Measurements from ENCODE around the gene RAB3IL1. TPM values are rescaled to one million over a fixed set of nuclear protein-coding genes. Genes with fewer than 3 reads are reported as not detected.

Gene RAB3IL1
- polyA plus RNA-seq, 3 donors = 0.13 TPM; not detected in 2

- Histone ChIP-seq H3K36me3 (replicated peaks in 1 of 2; ENCODE audit: control insufficient read depth in 1 of 2, insufficient read depth in 2 of 2, low read length in 2 of 2) (peaks cover 18 to 39% of the 10 kb centered on the region in 2 donors), H3K27me3 (ENCODE audit: control insufficient read depth in 2 of 2, insufficient read depth in 2 of 2, low read length in 2 of 2) (no peaks in the 10 kb centered on the region), H3K4me2 (replicated peaks; ENCODE audit: extremely low read depth, low read length, poor library complexity, severe bottlenecking) (peak overlapping the region; percentile 77), H4K20me1 (ENCODE audit: insufficient read depth, low read length) (peaks cover 7% of the 10 kb centered on the region), H3K4me1 (ENCODE audit: control insufficient read depth in 1 of 2, insufficient read depth in 2 of 2, low read length in 2 of 2) (peaks cover 38 to 54% of the 10 kb centered on the region in 2 donors), H3K79me2 (ENCODE audit: insufficient read depth, low read length) (peaks cover 20% of the 10 kb centered on the region), H3K27ac (ENCODE audit: low read depth in 1 of 2, low read length in 2 of 2) (peak overlapping the region; percentile 91 to 95), H3K9ac (ENCODE audit: insufficient read depth, low read length, poor library complexity, severe bottlenecking) (peak overlapping the region; percentile 89), H3K4me3 (replicated peaks in 1 of 3; ENCODE audit: low read depth in 2 of 3, low read length in 3 of 3) (peak overlapping the region; percentile 48 to 77 (median 70)), H3K9me3 (replicated peaks in 1 of 2; ENCODE audit: control insufficient read depth in 1 of 2, insufficient read depth in 1 of 2, low read length in 2 of 2) (no peaks in the 10 kb centered on the region), H2AFZ (ENCODE audit: insufficient read depth, low read depth, low read length, poor library complexity, severe bottlenecking) (peak overlapping the region; percentile 42)
- TF ChIP-seq CTCF (IDR thresholded peaks at IDR 0.05) = no peak
- DNase-seq = peak in 1 of 3 donors; percentile 39
- H3K4me3 Mint-ChIP-seq = peak overlapping the region; percentile 82 to 86
- H3K4me1 Mint-ChIP-seq = peaks cover 47% of the 10 kb centered on the region
- H3K27me3 Mint-ChIP-seq (ENCODE audit: low read depth in 3 of 3) = peaks cover 0 to 3% (median 1%) of the 10 kb centered on the region in 3 donors
- H3K9me3 Mint-ChIP-seq = peaks cover 0 to 3% (median 0%) of the 10 kb centered on the region in 7 donors
- intact Hi-C loops (cut with micrococcal nuclease) = loop anchor here (1.0 to 5.0 kb wide), 2 partner anchors 9 to 148 kb away; no protein-coding TSS in a partner anchor
- H3K36me3 Mint-ChIP-seq = peaks cover 37 to 52% of the 10 kb centered on the region in 2 donors
- peak overlapping the region; percentile 91 to 98 (median 96) for H3K27ac Mint-ChIP-seq
- 12% methylated on average over 54 of the region's 56 CpGs for WGBS (ENCODE audit: insufficient coverage)
Observed at GRCh38 chr11:61955422-61956135, 38.2 kb upstream of the RAB3IL1 start.

DNA sequence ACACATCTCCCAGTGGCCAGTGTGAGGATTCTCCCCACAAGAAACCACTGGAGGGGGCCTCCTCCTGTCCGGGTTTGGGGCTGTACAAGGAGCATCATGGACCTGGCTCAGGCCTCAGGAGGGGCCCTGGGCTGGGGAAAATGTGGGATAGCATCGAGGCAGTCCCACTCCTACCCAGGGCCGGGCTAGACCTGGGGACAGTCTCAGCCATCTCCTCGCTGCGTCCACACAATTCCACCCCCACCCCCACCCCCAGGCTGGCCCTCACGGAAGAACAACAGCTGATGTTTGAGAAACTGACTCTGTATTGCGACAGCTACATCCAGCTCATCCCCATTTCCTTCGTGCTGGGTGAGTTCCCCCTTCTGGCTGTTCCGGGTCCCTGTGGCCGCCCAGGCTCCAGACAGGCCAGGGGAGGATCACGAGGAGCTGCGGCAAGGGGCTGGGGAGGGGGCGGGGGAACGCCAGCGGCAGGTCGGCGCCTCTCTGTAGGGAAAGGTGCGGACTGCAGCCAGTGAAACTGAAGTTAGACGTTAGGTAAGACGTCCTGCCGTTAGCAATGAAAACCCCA is 37.6 kb upstream of the RAB3IL1 start:
- Histone ChIP-seq H3K79me2 (ENCODE audit: insufficient read depth, low read length) (peaks cover 20% of the 10 kb centered on the region), H3K36me3 (replicated peaks in 1 of 2; ENCODE audit: control insufficient read depth in 1 of 2, insufficient read depth in 2 of 2, low read length in 2 of 2) (peaks cover 18 to 33% of the 10 kb centered on the region in 2 donors), H2AFZ (ENCODE audit: insufficient read depth, low read depth, low read length, poor library complexity, severe bottlenecking) (peak overlapping the region; percentile 67), H3K4me1 (ENCODE audit: control insufficient read depth in 1 of 2, insufficient read depth in 2 of 2, low read length in 2 of 2) (peaks cover 40 to 53% of the 10 kb centered on the region in 2 donors), H3K4me3 (replicated peaks in 1 of 3; ENCODE audit: low read depth in 2 of 3, low read length in 3 of 3) (peak overlapping the region; percentile 48 to 77 (median 70)), H3K9me3 (replicated peaks in 1 of 2; ENCODE audit: control insufficient read depth in 1 of 2, insufficient read depth in 1 of 2, low read length in 2 of 2) (no peaks in the 10 kb centered on the region), H3K27me3 (ENCODE audit: control insufficient read depth in 2 of 2, insufficient read depth in 2 of 2, low read length in 2 of 2) (no peaks in the 10 kb centered on the region), H3K4me2 (replicated peaks; ENCODE audit: extremely low read depth, low read length, poor library complexity, severe bottlenecking) (peak overlapping the region; percentile 77), H3K9ac (ENCODE audit: insufficient read depth, low read length, poor library complexity, severe bottlenecking) (peak overlapping the region; percentile 89), H4K20me1 (ENCODE audit: insufficient read depth, low read length) (peaks cover 6% of the 10 kb centered on the region), H3K27ac (ENCODE audit: low read depth in 1 of 2, low read length in 2 of 2) (peak overlapping the region; percentile 91 to 95)
- peak overlapping the region; percentile 82 to 85 for H3K4me3 Mint-ChIP-seq
- peaks cover 0 to 3% (median 0%) of the 10 kb centered on the region in 7 donors for H3K9me3 Mint-ChIP-seq
- intact Hi-C loops (cut with micrococcal nuclease) = loop anchor here (1.0 to 5.0 kb wide), 2 partner anchors 9 to 148 kb away; no protein-coding TSS in a partner anchor
- peaks cover 0 to 3% (median 1%) of the 10 kb centered on the region in 3 donors for H3K27me3 Mint-ChIP-seq (ENCODE audit: low read depth in 3 of 3)
- TF ChIP-seq CTCF (IDR thresholded peaks at IDR 0.05) = peak; percentile 26
- H3K27ac Mint-ChIP-seq = peak overlapping the region; percentile 91 to 98 (median 96)
- DNase-seq = peak; percentile 94 to 98 (median 97)
- peaks cover 42% of the 10 kb centered on the region for H3K4me1 Mint-ChIP-seq
- 0% methylated on average over 12 of the region's 21 CpGs for WGBS (ENCODE audit: insufficient coverage)
- peaks cover 33 to 45% of the 10 kb centered on the region in 2 donors for H3K36me3 Mint-ChIP-seq
